Transverse colon (tissue), 4 donors: ENCODE data around the gene ANKS1B. TPM values are rescaled to one million over a fixed set of nuclear protein-coding genes. Genes with fewer than 3 reads are reported as not detected.
A peak's percentile ranks its signal among the peaks of the same experiment; 100 is the strongest.

ENCODE experiments used
- DNase-seq: peaks from one replicate; pipeline ENCODE4 v3.0.0-alpha.2; 2019
- H3K27ac ChIP-seq, 4 donors: fragments of 200-600 bp; sonication (generic); 2 replicates each; pipeline ENCODE4 v1.5.1; 2016 to 2018; ENCODE audit warnings: inconsistent platforms in 4 of 4
- H3K27me3 ChIP-seq: fragments of 200-600 bp; sonication (generic); 2 replicates; pipeline ENCODE4 v1.5.1; 2017; ENCODE audit warnings: inconsistent platforms
- H3K36me3 ChIP-seq, 4 donors: fragments of 200-600 bp; sonication (generic); 2 replicates each; pipeline ENCODE4 v1.5.1; 2017 to 2019; ENCODE audit warnings: inconsistent platforms in 4 of 4
- H3K4me1 ChIP-seq, 4 donors: fragments of 200-600 bp; sonication (generic); 2 replicates each; pipeline ENCODE4 v1.5.1; 2017 to 2020; ENCODE audit warnings: inconsistent platforms in 4 of 4
- H3K4me3 ChIP-seq, 4 donors: fragments of 200-600 bp; sonication (generic); 1 replicate in 1 of 4; 2 replicates in 3 of 4; pipeline versions ENCODE4 v1.5.1 to v1.6.1; 2017 to 2019; ENCODE audit warnings: inconsistent platforms in 4 of 4
- H3K9me3 ChIP-seq, 2 donors: fragments of 200-600 bp; sonication (generic); 2 replicates each; pipeline ENCODE4 v1.5.1; 2017 to 2019; ENCODE audit warnings: inconsistent platforms in 2 of 2
- EP300 ChIP-seq: sonication (generic); formaldehyde crosslinking; IDR thresholded peaks from one replicate; pipeline ENCODE4 v1.6.1; 2017; ENCODE audit warnings: antibody characterized with exemption, low read depth
- POLR2A ChIP-seq: fragments of 450-650 bp; IDR thresholded peaks from one replicate; pipeline ENCODE4 v1.6.1; 2016; ENCODE audit warnings: antibody characterized with exemption, mild to moderate bottlenecking, moderate library complexity
- POLR2AphosphoS5 ChIP-seq, 3 donors: sonication (generic); formaldehyde crosslinking; IDR thresholded peaks; one replicate each; pipeline ENCODE4 v1.6.1; 2016; ENCODE audit warnings: antibody characterized with exemption in 3 of 3
- whole genome bisulfite sequencing, 2 donors: methylation state at CpG; one replicate each; pipeline ENCODE4 v1.1.5; 2018; ENCODE audit warnings: low coverage in 1 of 2; 5-methylcytosine and 5-hydroxymethylcytosine counted together
- in situ Hi-C, 4 donors: fragments of 200-750 bp; cut with MboI; loops; one replicate each; pipeline versions ENCODE4 v1.15.0 to v1.15.1; 2017; ENCODE audit warnings: low sequenced_read_pairs in 3 of 4, low pct_ligation_motif_present in 1 of 4, low pct_unique_long_range_greater_than_20kb in 1 of 4
- intact Hi-C: fragments of 100-400 bp; cut with DNase I; formaldehyde crosslinking; loops from one replicate; pipeline ENCODE4 v1.15.1; 2023; ENCODE audit warnings: low total_unique reads
- total RNA-seq, 4 donors: library from RNA; depleted of rRNA; stranded (reverse); fragments of >200 nt; gene quantifications; one replicate each; pipeline ENCODE4 v1.1.0, GENCODE V29; 2016
- TF ChIP-seq, protein P1 (sequence below), 5 experiments: fragments of 200-600 bp in 3 of 5; fragments of 450-650 bp in 2 of 5; sonication (generic) in 3 of 5; IDR thresholded peaks; 1 replicate in 2 of 5; 2 replicates in 3 of 5; pipeline ENCODE4 v1.5.1; 2016 to 2017; ENCODE audit warnings: antibody characterized with exemption in 5 of 5, inconsistent platforms in 3 of 5, mild to moderate bottlenecking in 2 of 5, moderate library complexity in 1 of 5

The ANKS1B gene
- total RNA-seq, 4 donors from 2014 or later: 1.4 to 6.4 (median 3.5) TPM; not detected in 1

DNA sequence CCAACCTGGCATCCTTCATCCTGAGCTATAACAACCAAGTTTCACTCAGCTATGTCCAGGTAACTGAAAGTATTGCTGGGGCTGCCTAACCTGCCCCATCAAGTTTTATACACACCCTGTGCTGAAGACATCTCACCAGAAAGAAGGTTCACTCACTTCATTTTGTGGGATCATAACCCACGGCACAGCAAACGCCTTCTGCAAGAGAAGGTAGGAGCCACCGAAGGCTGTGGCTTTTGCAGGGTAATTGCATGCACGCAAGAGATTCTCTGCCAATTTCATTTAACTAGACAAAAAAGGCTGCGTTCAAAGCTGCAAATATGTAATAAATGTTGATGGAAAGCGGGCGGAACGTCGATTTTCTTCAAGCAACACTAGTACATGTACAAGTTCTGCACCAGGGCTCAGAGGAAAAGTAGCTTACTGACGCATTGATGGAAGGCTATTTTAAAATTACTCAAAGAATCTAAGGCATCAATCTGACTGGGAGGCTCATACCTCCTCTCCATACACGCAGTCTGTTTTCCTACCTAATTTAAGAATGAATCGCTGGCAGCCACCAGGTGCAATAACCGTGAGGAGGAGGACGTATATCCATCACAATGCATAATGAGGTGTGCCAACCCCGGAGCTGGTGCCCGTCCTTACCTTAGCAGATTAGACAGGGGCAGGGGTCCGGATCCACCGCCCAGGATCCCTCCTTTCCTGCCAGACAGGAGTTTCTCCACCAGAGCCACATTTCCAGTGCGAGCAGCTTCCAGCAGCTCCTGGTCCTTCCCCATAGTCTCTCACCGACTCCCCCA, 1.1 kb downstream of the ANKS1B start:
- Histone ChIP-seq H3K36me3 (no peaks in the 10 kb centered on the region), H3K4me3 (peak overlapping the region; percentile 47 to 61 (median 48)), H3K9me3 (no peaks in the 10 kb centered on the region), H3K27ac (peak overlapping the region in 3 of 4 donors; percentile 57 to 77 (median 76)), H3K4me1 (peaks cover 0 to 18% (median 2%) of the 10 kb centered on the region in 4 donors), H3K27me3 (peaks cover 34% of the 10 kb centered on the region)
- WGBS, 2 donors: 25 to 27% methylated on average over 14 to 20 of the region's 20 CpGs
- no peak for TF ChIP-seq POLR2A
- no peak for TF ChIP-seq POLR2AphosphoS5 (IDR thresholded peaks at IDR 0.05)
- TF ChIP-seq, protein P1, sequence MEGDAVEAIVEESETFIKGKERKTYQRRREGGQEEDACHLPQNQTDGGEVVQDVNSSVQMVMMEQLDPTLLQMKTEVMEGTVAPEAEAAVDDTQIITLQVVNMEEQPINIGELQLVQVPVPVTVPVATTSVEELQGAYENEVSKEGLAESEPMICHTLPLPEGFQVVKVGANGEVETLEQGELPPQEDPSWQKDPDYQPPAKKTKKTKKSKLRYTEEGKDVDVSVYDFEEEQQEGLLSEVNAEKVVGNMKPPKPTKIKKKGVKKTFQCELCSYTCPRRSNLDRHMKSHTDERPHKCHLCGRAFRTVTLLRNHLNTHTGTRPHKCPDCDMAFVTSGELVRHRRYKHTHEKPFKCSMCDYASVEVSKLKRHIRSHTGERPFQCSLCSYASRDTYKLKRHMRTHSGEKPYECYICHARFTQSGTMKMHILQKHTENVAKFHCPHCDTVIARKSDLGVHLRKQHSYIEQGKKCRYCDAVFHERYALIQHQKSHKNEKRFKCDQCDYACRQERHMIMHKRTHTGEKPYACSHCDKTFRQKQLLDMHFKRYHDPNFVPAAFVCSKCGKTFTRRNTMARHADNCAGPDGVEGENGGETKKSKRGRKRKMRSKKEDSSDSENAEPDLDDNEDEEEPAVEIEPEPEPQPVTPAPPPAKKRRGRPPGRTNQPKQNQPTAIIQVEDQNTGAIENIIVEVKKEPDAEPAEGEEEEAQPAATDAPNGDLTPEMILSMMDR (IDR thresholded peaks at IDR 0.05): no peak
- no peak for TF ChIP-seq EP300
- DNase-seq: no peak
- intact Hi-C loops: no loop called here
- in situ Hi-C loops: loop anchor here in 1 of 4 donors (25.0 kb wide), 1 partner anchor 96 kb away; no protein-coding TSS in a partner anchor

DNA sequence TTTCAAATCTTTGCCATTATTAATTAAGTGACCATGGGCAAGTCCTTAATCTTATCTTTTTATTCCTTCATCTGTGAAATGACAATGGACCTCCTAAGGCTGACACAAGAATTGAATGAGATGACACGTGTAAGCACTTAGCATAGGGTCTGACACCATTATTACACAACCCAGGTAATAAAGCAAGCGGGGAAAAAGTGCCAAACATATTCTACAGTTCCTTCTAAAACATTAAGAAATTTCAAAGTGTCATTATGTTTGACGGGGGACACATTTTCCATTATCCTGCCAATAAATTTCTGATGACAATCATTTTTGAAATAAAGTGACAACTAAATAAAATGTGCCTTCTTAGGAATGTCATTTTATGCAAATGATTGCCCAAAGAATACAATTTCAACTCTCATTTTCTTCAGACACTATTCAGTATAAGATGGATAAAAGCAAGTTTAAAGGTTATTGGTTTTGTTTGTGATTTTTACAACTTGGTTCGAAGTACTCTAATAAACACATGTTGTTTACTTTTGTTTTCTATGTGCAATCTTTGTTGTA, 3.0 kb downstream of the ANKS1B start:
- DNase-seq: no peak
- Histone ChIP-seq H3K27me3 (peaks cover 31% of the 10 kb centered on the region), H3K4me3 (no peak overlapping the region), H3K4me1 (peaks cover 0 to 18% (median 2%) of the 10 kb centered on the region in 4 donors), H3K27ac (no peak overlapping the region), H3K36me3 (no peaks in the 10 kb centered on the region), H3K9me3 (no peaks in the 10 kb centered on the region)
- WGBS, 2 donors: 60 to 77% methylated on average over 4 of the region's 4 CpGs
- intact Hi-C loops (no loop called here), in situ Hi-C loops (loop anchor here in 1 of 4 donors (25.0 kb wide), 1 partner anchor 94 kb away; no protein-coding TSS in a partner anchor)
- TF ChIP-seq, protein P1 (IDR thresholded peaks at IDR 0.05): no peak
- no peak for TF ChIP-seq POLR2AphosphoS5 (IDR thresholded peaks at IDR 0.05)
- no peak for TF ChIP-seq POLR2A
- TF ChIP-seq EP300: no peak

DNA sequence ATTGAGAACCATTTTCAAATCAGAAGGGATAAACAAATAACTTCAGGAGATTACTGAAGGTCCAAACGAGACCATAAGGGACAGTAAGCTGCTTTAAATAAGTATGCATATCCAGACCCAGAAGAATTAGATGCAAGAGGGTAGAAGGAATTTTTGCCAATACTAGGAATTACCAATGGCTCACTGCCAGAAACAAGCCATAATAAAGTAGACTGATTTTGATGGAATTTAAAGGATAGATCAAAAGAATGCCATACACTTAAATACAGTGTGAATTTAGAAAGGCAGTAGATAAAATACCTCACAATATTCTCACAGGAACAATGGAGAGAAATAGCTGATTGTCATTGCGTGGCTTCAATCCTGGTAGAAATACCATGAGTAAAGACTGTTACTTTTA, 5.3 kb downstream of the ANKS1B start:
- H3K4me1 ChIP-seq: peaks cover 0 to 9% (median 0%) of the 10 kb centered on the region in 4 donors
- DNase-seq: no peak
- no peak overlapping the region for H3K27ac ChIP-seq
- TF ChIP-seq EP300 (no peak), POLR2AphosphoS5 (IDR thresholded peaks at IDR 0.05) (no peak), POLR2A (no peak)
- TF ChIP-seq, protein P1 (IDR thresholded peaks at IDR 0.05): no peak
- H3K36me3 ChIP-seq: no peaks in the 10 kb centered on the region
- intact Hi-C loops (loop anchor here (10.0 kb wide), 1 partner anchor 65 kb away; no protein-coding TSS in a partner anchor), in situ Hi-C loops (loop anchor here in 1 of 4 donors (25.0 kb wide), 1 partner anchor 92 kb away; no protein-coding TSS in a partner anchor)
- WGBS, 2 donors: 65 to 73% methylated on average over 2 of the region's 2 CpGs
- H3K9me3 ChIP-seq: no peaks in the 10 kb centered on the region
- H3K4me3 ChIP-seq: no peak overlapping the region
- peaks cover 18% of the 10 kb centered on the region for H3K27me3 ChIP-seq

DNA sequence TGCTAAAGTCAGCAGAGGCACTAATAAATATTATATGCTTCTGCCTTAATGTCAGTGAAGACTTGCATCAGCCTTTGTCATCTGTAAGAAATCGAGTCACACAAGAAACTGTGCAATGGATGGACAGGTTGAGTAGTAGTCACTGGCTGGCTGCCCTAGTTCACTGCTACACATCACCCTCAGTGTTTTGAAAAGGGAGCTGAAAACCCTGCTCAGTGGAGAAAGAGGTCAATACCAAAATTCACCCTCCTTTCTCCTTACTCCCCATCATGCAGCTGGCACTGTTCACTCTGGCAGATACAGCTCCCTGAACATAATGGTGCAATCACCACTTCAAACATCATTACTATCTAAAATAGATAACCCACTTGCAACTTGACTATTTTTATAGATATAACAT, 6.6 kb downstream of the ANKS1B start:
- Histone ChIP-seq H3K36me3 (no peaks in the 10 kb centered on the region), H3K4me1 (no peaks in the 10 kb centered on the region), H3K27ac (no peak overlapping the region), H3K4me3 (no peak overlapping the region), H3K9me3 (no peaks in the 10 kb centered on the region), H3K27me3 (peaks cover 5% of the 10 kb centered on the region)
- no peak for TF ChIP-seq POLR2A
- no peak for TF ChIP-seq EP300
- TF ChIP-seq, protein P1 (IDR thresholded peaks at IDR 0.05): no peak
- TF ChIP-seq POLR2AphosphoS5 (IDR thresholded peaks at IDR 0.05): no peak
- intact Hi-C loops: loop anchor here (10.0 kb wide), 1 partner anchor 63 kb away; no protein-coding TSS in a partner anchor
- WGBS, 2 donors: 61 to 71% methylated on average over 1 of the region's 1 CpG
- in situ Hi-C loops: loop anchor here in 1 of 4 donors (25.0 kb wide), 1 partner anchor 91 kb away; no protein-coding TSS in a partner anchor
- DNase-seq: no peak
